HG03196 (cell line): ENCODE results near the gene PDPN.

Source experiments
- ATAC-seq: cut with Tn5 transposase; IDR thresholded peaks from one replicate; pipeline ENCODE4 v1.9.1; 2021; ENCODE audit not compliant: unreplicated experiment

The PDPN gene

GRCh38 chr1:13616234-13616633, 32.6 kb downstream of the PDPN start:
- no peak for ATAC-seq

- ATAC-seq: no peak
These were observed 33.5 kb downstream of the PDPN start for GRCh38 chr1:13617108-13617507.

GRCh38 chr1:13617773-13618172, 34.1 kb downstream of the PDPN start:
- ATAC-seq: no peak

- no peak for ATAC-seq
These were observed 34.9 kb downstream of the PDPN start for GRCh38 chr1:13618483-13618882.

- no peak for ATAC-seq
These were observed 36.3 kb downstream of the PDPN start for GRCh38 chr1:13619909-13620308.

- ATAC-seq: no peak
These were observed 37.2 kb downstream of the PDPN start for GRCh38 chr1:13620825-13621224.

- ATAC-seq: no peak
These were observed 38.8 kb downstream of the PDPN start for GRCh38 chr1:13622446-13622845.

GRCh38 chr1:13623021-13623637, 39.5 kb downstream of the PDPN start:
- ATAC-seq: no peak

- ATAC-seq: no peak
These were observed 40.9 kb downstream of the PDPN start for GRCh38 chr1:13624526-13624925.

- no peak for ATAC-seq
These were observed 43.5 kb downstream of the PDPN start for GRCh38 chr1:13627127-13627526.

GRCh38 chr1:13628218-13628617, 44.6 kb downstream of the PDPN start:
- no peak for ATAC-seq

GRCh38 chr1:13628711-13629110, 45.1 kb downstream of the PDPN start:
- no peak for ATAC-seq

GRCh38 chr1:13642306-13643004, 58.8 kb downstream of the PDPN start:
- no peak for ATAC-seq

- ATAC-seq: no peak
These were observed 59.4 kb downstream of the PDPN start for GRCh38 chr1:13643017-13643416.

GRCh38 chr1:13646521-13646920, 62.9 kb downstream of the PDPN start:
- ATAC-seq: no peak

GRCh38 chr1:13651279-13651678, 67.6 kb downstream of the PDPN start:
- no peak for ATAC-seq

GRCh38 chr1:13652238-13652637, 68.6 kb downstream of the PDPN start:
- ATAC-seq: no peak

GRCh38 chr1:13661539-13661938, 77.9 kb downstream of the PDPN start:
- no peak for ATAC-seq

- no peak for ATAC-seq
These were observed 78.9 kb downstream of the PDPN start for GRCh38 chr1:13662493-13662892.

GRCh38 chr1:13663969-13664368, 80.3 kb downstream of the PDPN start:
- ATAC-seq: no peak

- no peak for ATAC-seq
These were observed 80.8 kb downstream of the PDPN start for GRCh38 chr1:13664451-13664850.

GRCh38 chr1:13666317-13666716, 82.7 kb downstream of the PDPN start:
- ATAC-seq: no peak
